Measurements from ENCODE around the gene DUS3L. TPM values are rescaled to one million over a fixed set of nuclear protein-coding genes. Genes with fewer than 3 reads are reported as not detected.

Gene DUS3L
- total RNA-seq, 1 experiment from 2014 or later = 77.6 TPM

DNA sequence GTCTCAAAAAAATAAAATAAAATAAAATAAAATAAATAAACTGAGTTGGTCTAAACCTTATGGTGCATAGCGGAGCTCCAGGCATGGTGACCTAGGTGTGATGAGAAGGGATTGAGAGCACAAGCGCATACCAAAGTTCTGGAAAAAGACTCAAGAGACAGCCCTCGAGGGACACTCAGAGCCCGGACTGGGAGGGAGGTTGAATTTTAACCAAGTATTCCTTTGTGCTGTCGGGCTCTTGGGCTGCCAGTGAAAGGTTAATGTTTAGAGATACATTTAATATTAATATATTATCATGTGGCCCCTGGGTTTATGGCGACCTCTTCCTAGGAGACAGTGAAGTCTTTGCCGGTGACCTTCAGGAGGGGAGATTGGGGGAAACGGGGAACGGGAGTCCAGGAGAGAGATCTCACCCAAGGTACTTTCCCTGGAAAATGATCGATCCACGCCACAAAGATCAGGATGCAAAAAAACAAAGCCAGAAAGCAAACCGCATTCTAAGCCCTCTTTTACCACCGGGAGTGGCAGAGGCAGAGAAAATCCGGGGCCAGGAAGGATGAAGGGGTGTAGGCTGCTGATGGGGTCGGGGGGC, 46.9 kb upstream of the DUS3L start:
- BruUV-seq (replicated peaks) = no TSS peak
- DNase-seq (ENCODE audit: unreplicated experiment) = no peak
- H3K4me1 Mint-ChIP-seq (ENCODE audit: insufficient read depth, unreplicated experiment) = no peaks in the 10 kb centered on the region
- POLR2A ChIA-PET = no interaction called here
- no peaks in the 10 kb centered on the region for H3K27me3 Mint-ChIP-seq (ENCODE audit: insufficient read depth, unreplicated experiment)
- CTCF ChIA-PET = interaction anchor here (0.6 to 1.1 kb wide), 2 partner anchors 18 to 34 kb away, joined by 3 read pairs; no protein-coding TSS in a partner anchor
- H3K36me3 Mint-ChIP-seq (ENCODE audit: insufficient read depth, unreplicated experiment) = no peaks in the 10 kb centered on the region
- TF ChIP-seq CTCF (IDR thresholded peaks at IDR 0.05; ENCODE audit: unreplicated experiment) = no peak
- H3K4me3 Mint-ChIP-seq (ENCODE audit: unreplicated experiment) = no peak overlapping the region
- H3K27ac Mint-ChIP-seq (ENCODE audit: low read depth, unreplicated experiment) = no peak overlapping the region
- intact Hi-C loops (cut with micrococcal nuclease) = no loop called here
- no peaks in the 10 kb centered on the region for H3K9me3 Mint-ChIP-seq (ENCODE audit: unreplicated experiment)

DNA sequence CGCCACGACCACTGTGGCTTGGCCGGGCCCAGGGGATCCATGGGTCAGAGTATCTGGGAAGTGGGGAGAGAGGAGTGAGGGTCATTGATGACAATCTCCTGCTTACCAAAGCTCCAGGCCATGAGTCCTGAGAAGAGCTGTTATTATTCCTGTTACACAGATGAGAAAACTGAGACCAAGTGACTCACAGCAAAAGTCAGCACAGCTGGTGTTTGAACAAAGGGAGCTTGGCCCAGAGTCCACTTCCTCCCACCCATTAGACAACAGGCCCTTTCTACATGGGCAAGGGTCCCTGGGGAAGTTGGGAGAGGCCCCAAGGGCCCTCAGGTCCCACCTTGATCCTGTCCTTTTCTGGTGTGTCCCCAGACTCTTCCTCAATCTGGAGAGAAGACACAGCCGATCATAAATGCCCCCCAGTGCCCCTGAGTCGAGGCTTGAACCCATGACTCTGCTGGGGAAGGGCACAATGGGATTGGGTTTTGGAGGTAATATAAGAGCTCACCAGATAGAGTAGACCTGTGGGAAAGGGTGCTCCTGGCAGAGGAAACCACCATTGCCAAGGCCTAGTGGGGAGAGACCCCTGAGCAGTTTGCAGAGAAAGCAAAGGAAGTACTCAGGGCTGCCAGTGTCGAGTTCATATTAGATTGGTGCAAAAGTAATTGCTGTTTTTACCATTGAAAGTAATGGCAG, 41.7 kb upstream of the DUS3L start:
- intact Hi-C loops (cut with micrococcal nuclease) = no loop called here
- H3K4me3 Mint-ChIP-seq (ENCODE audit: unreplicated experiment) = no peak overlapping the region
- no peaks in the 10 kb centered on the region for H3K36me3 Mint-ChIP-seq (ENCODE audit: insufficient read depth, unreplicated experiment)
- no peaks in the 10 kb centered on the region for H3K27me3 Mint-ChIP-seq (ENCODE audit: insufficient read depth, unreplicated experiment)
- no peak overlapping the region for H3K27ac Mint-ChIP-seq (ENCODE audit: low read depth, unreplicated experiment)
- H3K4me1 Mint-ChIP-seq (ENCODE audit: insufficient read depth, unreplicated experiment) = no peaks in the 10 kb centered on the region
- no peak for DNase-seq (ENCODE audit: unreplicated experiment)
- no peaks in the 10 kb centered on the region for H3K9me3 Mint-ChIP-seq (ENCODE audit: unreplicated experiment)
- no TSS peak for BruUV-seq (replicated peaks)
- ChIA-PET POLR2A (no interaction called here), CTCF (no interaction called here)
- no peak for TF ChIP-seq CTCF (IDR thresholded peaks at IDR 0.05; ENCODE audit: unreplicated experiment)

- H3K36me3 Mint-ChIP-seq (ENCODE audit: insufficient read depth, unreplicated experiment) = no peaks in the 10 kb centered on the region
- DNase-seq (ENCODE audit: unreplicated experiment) = no peak
- no peak for TF ChIP-seq CTCF (IDR thresholded peaks at IDR 0.05; ENCODE audit: unreplicated experiment)
- intact Hi-C loops (cut with micrococcal nuclease) = no loop called here
- peaks cover 4% of the 10 kb centered on the region for H3K4me1 Mint-ChIP-seq (ENCODE audit: insufficient read depth, unreplicated experiment)
- H3K27me3 Mint-ChIP-seq (ENCODE audit: insufficient read depth, unreplicated experiment) = no peaks in the 10 kb centered on the region
- H3K27ac Mint-ChIP-seq (ENCODE audit: low read depth, unreplicated experiment) = no peak overlapping the region
- no TSS peak for BruUV-seq (replicated peaks)
- H3K9me3 Mint-ChIP-seq (ENCODE audit: unreplicated experiment) = no peaks in the 10 kb centered on the region
- POLR2A ChIA-PET = no interaction called here
- CTCF ChIA-PET = no interaction called here
- no peak overlapping the region for H3K4me3 Mint-ChIP-seq (ENCODE audit: unreplicated experiment)
Observed at GRCh38 chr19:5832061-5832460, 41.1 kb upstream of the DUS3L start.

- CTCF ChIA-PET = interaction anchor here (0.7 kb wide), 1 partner anchor 73 kb away, joined by 4 read pairs; no protein-coding TSS in a partner anchor
- TF ChIP-seq CTCF (IDR thresholded peaks at IDR 0.05; ENCODE audit: unreplicated experiment) = no peak
- intact Hi-C loops (cut with micrococcal nuclease) = no loop called here
- Mint-ChIP-seq H3K4me1 (ENCODE audit: insufficient read depth, unreplicated experiment) (peaks cover 6% of the 10 kb centered on the region), H3K27me3 (ENCODE audit: insufficient read depth, unreplicated experiment) (no peaks in the 10 kb centered on the region), H3K27ac (ENCODE audit: low read depth, unreplicated experiment) (no peak overlapping the region), H3K4me3 (ENCODE audit: unreplicated experiment) (no peak overlapping the region), H3K9me3 (ENCODE audit: unreplicated experiment) (no peaks in the 10 kb centered on the region), H3K36me3 (ENCODE audit: insufficient read depth, unreplicated experiment) (no peaks in the 10 kb centered on the region)
- BruUV-seq (replicated peaks) = no TSS peak
- no peak for DNase-seq (ENCODE audit: unreplicated experiment)
- POLR2A ChIA-PET = no interaction called here
Observed at GRCh38 chr19:5831159-5831558, 40.2 kb upstream of the DUS3L start.
